ENCODE results near the gene HSPB9.

DNA sequence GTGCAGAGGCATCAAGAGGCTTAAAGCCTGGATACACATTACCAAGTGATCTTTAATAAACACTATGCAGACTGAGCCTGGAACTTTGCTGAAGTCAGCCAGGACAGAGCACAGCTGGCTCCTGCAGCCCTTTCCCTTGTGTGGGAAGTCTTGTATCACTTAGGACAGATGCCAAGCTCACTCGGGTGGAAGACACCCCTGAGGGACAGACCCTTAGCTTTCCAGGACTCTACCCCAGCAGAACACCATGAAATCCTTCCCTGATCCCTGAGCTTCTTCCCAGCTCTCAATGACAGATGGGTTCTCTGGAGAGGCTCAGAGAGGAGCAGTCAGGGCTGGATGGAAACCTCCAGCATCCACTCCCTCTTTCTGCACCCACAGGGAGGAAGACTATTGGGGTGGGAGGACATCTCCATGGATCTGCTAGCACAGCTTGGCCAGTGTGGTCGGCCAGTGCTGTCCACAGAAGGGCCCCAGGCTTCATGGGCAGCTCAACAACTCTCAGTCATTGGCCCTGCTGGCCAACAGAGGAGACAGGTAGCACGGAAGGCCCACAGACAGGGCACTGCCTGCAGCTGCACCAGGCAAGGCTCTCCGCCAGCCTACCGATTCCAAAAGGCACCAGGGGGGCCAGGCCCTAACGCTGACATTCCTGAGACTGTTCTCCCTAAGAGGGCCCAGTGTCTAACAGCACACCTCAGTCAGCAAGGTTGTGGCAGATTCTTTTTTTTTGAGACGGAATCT is 16.3 kb downstream of the HSPB9 start:
- no peak for TF ChIP-seq POLR2A (IDR thresholded peaks at IDR 0.05; ENCODE audit: low read depth, low read length)
- TF ChIP-seq POLR2AphosphoS5 (IDR thresholded peaks at IDR 0.05; ENCODE audit: low read depth, low read length) = no peak
- no peak for TF ChIP-seq TAF1 (IDR thresholded peaks at IDR 0.05; ENCODE audit: borderline replicate concordance, low read depth, low read length)

All from GM12892 (cell line).